ENCODE results near the gene NBEA. TPM values are rescaled to one million over a fixed set of nuclear protein-coding genes. Genes with fewer than 3 reads are reported as not detected.
"Not testable (repeated sequence)": the region's sequence is repeated elsewhere in the genome, so short reads cannot be mapped to it uniquely, and the experiment has no call there.

NBEA gene
- total and polyA plus RNA-seq, 2 experiments from 2014 or later, result 9.1 to 29.1 TPM

DNA sequence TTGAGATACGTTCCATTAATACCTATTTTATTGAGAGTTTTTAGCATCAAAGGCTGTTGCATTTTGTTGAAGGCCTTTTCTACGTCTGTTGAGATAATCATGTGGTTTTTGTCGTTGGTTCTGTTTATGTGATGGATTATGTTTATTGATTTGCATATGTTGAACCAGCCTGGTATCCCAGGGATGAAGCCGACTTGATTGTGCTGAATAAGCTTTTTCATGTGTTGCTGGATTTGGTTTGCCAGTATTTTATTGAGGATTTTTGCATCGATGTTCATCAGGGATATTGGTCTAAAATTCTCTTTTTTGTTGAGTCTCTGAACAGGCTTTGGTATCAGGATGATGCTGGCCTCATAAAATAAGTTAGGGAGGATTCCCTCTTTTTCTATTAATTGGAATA, 43.1 kb downstream of the NBEA start:
- H3K9me3 Mint-ChIP-seq, result peaks cover 59% of the 10 kb centered on the region

GRCh38 chr13:34988330-34988791, 46.3 kb downstream of the NBEA start:
- 0 out of 2 replicates have a peak, but pooled peaks cover 10% of the 10 kb centered on the region for H3F3A ChIP-seq (replicated peaks; ENCODE audit: low read depth)
- H3K79me2 ChIP-seq (replicated peaks; ENCODE audit: insufficient read depth), result peaks cover 86% of the 10 kb centered on the region
- H3K36me3 ChIP-seq (ENCODE audit: insufficient read depth), result peaks cover 28% of the 10 kb centered on the region
- no peaks in the 10 kb centered on the region for H4K20me1 ChIP-seq (replicated peaks; ENCODE audit: insufficient read depth)
- no peaks in the 10 kb centered on the region for H3K4me1 ChIP-seq (ENCODE audit: insufficient read depth)
- no peak overlapping the region for H3K4me3 ChIP-seq
- 0 out of 2 replicates have a peak, but pooled peaks cover 6% of the 10 kb centered on the region for H3K9me2 ChIP-seq (ENCODE audit: insufficient read depth)
- Mint-ChIP-seq H3K4me3 (no peak overlapping the region), H3K36me3 (ENCODE audit: low read depth) (peaks cover 88% of the 10 kb centered on the region), H3K4me1 (peaks cover 2% of the 10 kb centered on the region; the same call in 1 of the 3 replicates), H3K9me3 (peaks cover 79% of the 10 kb centered on the region), H3K27ac (no peak overlapping the region), H3K27me3 (ENCODE audit: insufficient read depth, low read depth, poor library complexity) (peaks cover 2% of the 10 kb centered on the region)
- no peak for ATAC-seq
- H3K4me2 ChIP-seq, result no peak overlapping the region
- H3K27me3 ChIP-seq (ENCODE audit: insufficient read depth), result no peaks in the 10 kb centered on the region
- H3K27ac ChIP-seq (ENCODE audit: low read depth), result no peak overlapping the region
- DNase-seq (ENCODE audit: low spot score), result no peak
- no peak overlapping the region for H2AFZ ChIP-seq
- TF ChIP-seq POLR2AphosphoS5 (IDR thresholded peaks at IDR 0.05; ENCODE audit: low read depth) (no peak), EZH2phosphoT487 (IDR thresholded peaks at IDR 0.05; ENCODE audit: unreplicated experiment) (no peak), STAT1 (IDR thresholded peaks at IDR 0.05; ENCODE audit: unreplicated experiment) (no peak), EZH2 (IDR thresholded peaks at IDR 0.05; ENCODE audit: low read depth, unreplicated experiment) (no peak), NANOG (IDR thresholded peaks at IDR 0.05; ENCODE audit: borderline replicate concordance) (no peak), CREB1 (CRISPR knock-in tag; IDR thresholded peaks at IDR 0.05; ENCODE audit: low read depth) (no peak), ZNF114 (CRISPR knock-in tag; IDR thresholded peaks at IDR 0.05) (no peak), CTCF (conservative IDR thresholded peaks at IDR 0.05; ENCODE audit: low read depth in 2 of 2) (no peak), JUNB (IDR thresholded peaks at IDR 0.05; ENCODE audit: unreplicated experiment) (no peak), ZNF331 (CRISPR knock-in tag; IDR thresholded peaks at IDR 0.05; ENCODE audit: low read depth) (no peak)
- TF ChIP-seq, protein P1, sequence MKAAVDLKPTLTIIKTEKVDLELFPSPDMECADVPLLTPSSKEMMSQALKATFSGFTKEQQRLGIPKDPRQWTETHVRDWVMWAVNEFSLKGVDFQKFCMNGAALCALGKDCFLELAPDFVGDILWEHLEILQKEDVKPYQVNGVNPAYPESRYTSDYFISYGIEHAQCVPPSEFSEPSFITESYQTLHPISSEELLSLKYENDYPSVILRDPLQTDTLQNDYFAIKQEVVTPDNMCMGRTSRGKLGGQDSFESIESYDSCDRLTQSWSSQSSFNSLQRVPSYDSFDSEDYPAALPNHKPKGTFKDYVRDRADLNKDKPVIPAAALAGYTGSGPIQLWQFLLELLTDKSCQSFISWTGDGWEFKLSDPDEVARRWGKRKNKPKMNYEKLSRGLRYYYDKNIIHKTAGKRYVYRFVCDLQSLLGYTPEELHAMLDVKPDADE (IDR thresholded peaks at IDR 0.05), result no peak
- TF ChIP-seq, protein P2, sequence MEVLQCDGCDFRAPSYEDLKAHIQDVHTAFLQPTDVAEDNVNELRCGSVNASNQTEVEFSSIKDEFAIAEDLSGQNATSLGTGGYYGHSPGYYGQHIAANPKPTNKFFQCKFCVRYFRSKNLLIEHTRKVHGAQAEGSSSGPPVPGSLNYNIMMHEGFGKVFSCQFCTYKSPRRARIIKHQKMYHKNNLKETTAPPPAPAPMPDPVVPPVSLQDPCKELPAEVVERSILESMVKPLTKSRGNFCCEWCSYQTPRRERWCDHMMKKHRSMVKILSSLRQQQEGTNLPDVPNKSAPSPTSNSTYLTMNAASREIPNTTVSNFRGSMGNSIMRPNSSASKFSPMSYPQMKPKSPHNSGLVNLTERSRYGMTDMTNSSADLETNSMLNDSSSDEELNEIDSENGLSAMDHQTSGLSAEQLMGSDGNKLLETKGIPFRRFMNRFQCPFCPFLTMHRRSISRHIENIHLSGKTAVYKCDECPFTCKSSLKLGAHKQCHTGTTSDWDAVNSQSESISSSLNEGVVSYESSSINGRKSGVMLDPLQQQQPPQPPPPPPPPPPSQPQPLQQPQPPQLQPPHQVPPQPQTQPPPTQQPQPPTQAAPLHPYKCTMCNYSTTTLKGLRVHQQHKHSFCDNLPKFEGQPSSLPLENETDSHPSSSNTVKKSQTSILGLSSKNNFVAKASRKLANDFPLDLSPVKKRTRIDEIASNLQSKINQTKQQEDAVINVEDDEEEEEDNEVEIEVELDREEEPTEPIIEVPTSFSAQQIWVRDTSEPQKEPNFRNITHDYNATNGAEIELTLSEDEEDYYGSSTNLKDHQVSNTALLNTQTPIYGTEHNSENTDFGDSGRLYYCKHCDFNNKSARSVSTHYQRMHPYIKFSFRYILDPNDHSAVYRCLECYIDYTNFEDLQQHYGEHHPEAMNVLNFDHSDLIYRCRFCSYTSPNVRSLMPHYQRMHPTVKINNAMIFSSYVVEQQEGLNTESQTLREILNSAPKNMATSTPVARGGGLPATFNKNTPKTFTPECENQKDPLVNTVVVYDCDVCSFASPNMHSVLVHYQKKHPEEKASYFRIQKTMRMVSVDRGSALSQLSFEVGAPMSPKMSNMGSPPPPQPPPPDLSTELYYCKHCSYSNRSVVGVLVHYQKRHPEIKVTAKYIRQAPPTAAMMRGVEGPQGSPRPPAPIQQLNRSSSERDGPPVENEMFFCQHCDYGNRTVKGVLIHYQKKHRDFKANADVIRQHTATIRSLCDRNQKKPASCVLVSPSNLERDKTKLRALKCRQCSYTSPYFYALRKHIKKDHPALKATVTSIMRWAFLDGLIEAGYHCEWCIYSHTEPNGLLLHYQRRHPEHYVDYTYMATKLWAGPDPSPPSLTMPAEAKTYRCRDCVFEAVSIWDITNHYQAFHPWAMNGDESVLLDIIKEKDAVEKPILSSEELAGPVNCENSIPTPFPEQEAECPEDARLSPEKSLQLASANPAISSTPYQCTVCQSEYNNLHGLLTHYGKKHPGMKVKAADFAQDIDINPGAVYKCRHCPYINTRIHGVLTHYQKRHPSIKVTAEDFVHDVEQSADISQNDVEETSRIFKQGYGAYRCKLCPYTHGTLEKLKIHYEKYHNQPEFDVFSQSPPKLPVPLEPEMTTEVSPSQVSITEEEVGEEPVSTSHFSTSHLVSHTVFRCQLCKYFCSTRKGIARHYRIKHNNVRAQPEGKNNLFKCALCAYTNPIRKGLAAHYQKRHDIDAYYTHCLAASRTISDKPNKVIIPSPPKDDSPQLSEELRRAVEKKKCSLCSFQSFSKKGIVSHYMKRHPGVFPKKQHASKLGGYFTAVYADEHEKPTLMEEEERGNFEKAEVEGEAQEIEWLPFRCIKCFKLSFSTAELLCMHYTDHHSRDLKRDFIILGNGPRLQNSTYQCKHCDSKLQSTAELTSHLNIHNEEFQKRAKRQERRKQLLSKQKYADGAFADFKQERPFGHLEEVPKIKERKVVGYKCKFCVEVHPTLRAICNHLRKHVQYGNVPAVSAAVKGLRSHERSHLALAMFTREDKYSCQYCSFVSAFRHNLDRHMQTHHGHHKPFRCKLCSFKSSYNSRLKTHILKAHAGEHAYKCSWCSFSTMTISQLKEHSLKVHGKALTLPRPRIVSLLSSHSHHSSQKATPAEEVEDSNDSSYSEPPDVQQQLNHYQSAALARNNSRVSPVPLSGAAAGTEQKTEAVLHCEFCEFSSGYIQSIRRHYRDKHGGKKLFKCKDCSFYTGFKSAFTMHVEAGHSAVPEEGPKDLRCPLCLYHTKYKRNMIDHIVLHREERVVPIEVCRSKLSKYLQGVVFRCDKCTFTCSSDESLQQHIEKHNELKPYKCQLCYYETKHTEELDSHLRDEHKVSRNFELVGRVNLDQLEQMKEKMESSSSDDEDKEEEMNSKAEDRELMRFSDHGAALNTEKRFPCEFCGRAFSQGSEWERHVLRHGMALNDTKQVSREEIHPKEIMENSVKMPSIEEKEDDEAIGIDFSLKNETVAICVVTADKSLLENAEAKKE (CRISPR knock-in tag; IDR thresholded peaks at IDR 0.05), result no peak

More for the DNA sequence above, 43.1 kb downstream of the NBEA start:
- H3K27me3 Mint-ChIP-seq (ENCODE audit: insufficient read depth, low read depth, poor library complexity); H2AFZ ChIP-seq; H3F3A ChIP-seq (replicated peaks; ENCODE audit: low read depth); H3K9me2 ChIP-seq (ENCODE audit: insufficient read depth); H3K27ac Mint-ChIP-seq; H3K27me3 ChIP-seq (ENCODE audit: insufficient read depth); H3K4me3 Mint-ChIP-seq; H3K4me1 ChIP-seq (ENCODE audit: insufficient read depth); DNase-seq (ENCODE audit: low spot score); H3K4me3 ChIP-seq; ATAC-seq; H3K4me2 ChIP-seq; H3K27ac ChIP-seq (ENCODE audit: low read depth); H4K20me1 ChIP-seq (replicated peaks; ENCODE audit: insufficient read depth); H3K4me1 Mint-ChIP-seq: not testable (repeated sequence)
- peaks cover 72% of the 10 kb centered on the region for H3K36me3 Mint-ChIP-seq (ENCODE audit: low read depth)
- H3K36me3 ChIP-seq (ENCODE audit: insufficient read depth), result peaks cover 27% of the 10 kb centered on the region
- H3K79me2 ChIP-seq (replicated peaks; ENCODE audit: insufficient read depth), result peaks cover 97% of the 10 kb centered on the region

Data from GM23338 (cell line).